HCT116 (cell line): ENCODE results near the gene NLGN2. TPM values are rescaled to one million over a fixed set of nuclear protein-coding genes. Genes with fewer than 3 reads are reported as not detected.

Experiments
- ATAC-seq: fragments of 200-7000 bp; cut with Tn5 transposase; 2 replicates; pipeline ENCODE4 v1.9.1; 2020; ENCODE audit warnings: mild to moderate bottlenecking, moderate library complexity
- BruUV-seq: library from RNA; stranded (reverse); fragments of 400-500 nt; replicated peaks from 2 replicates; lab custom pipeline; 2021; lab: Mats Ljungman, UMichigan
- CTCF ChIA-PET: fragments of 300-600 bp; sonication (Branson Sonifier 250); formaldehyde crosslinking; loops from one replicate; lab custom pipeline; 2021; ENCODE audit warnings: antibody characterized with exemption; lab: Charles Lee
- POLR2A ChIA-PET: fragments of 300-600, 350-600 bp; sonication (Branson Sonifier 250); formaldehyde crosslinking; loops from one replicate; lab custom pipeline; 2021; ENCODE audit warnings: antibody characterized with exemption; lab: Charles Lee
- RAD21 ChIA-PET, 2 experiments: fragments of 300-600 bp; sonication (Branson Sonifier 250); formaldehyde crosslinking; loops; one replicate each; lab custom pipeline; 2023; ENCODE audit warnings: low total read pairs in 2 of 2; ENCODE audit not compliant: uncharacterized antibody in 2 of 2, unreplicated experiment in 2 of 2, low non-redundant PET in 1 of 2; lab: Charles Lee
- DNase-seq: peaks from one replicate; pipeline ENCODE4 v3.0.0-alpha.2; 2010; ENCODE audit warnings: low read depth, low spot score
- H2AFZ ChIP-seq: fragments of 200-600 bp; shearing (Covaris generic), sonication (generic); 2 replicates; pipeline ENCODE4 v1.6.1; 2017; ENCODE audit warnings: low read depth, mixed run types, mixed read lengths, antibody characterized with exemption, low read length; ENCODE audit not compliant: poor library complexity, severe bottlenecking
- H3K27ac ChIP-seq: 2 replicates; pipeline ENCODE4 v1.5.1; 2012; ENCODE audit warnings: low read depth, low read length
- H3K27me3 ChIP-seq: fragments of 200-600 bp; sonication (generic); 2 replicates; pipeline ENCODE4 v1.6.1; 2016; ENCODE audit warnings: mixed run types, low read length, mixed read lengths; ENCODE audit not compliant: insufficient read depth
- H3K36me3 ChIP-seq, 2 experiments: fragments of 200-500 bp in 1 of 2; fragments of 200-600 bp in 1 of 2; sonication (Bioruptor generic) in 1 of 2; sonication (generic) in 1 of 2; 2 replicates each; pipeline versions ENCODE4 v1.5.1 to v1.6.1; 2014 to 2016; ENCODE audit warnings: low read length in 2 of 2, inconsistent platforms in 1 of 2, mixed read lengths in 1 of 2, mixed run types in 1 of 2; ENCODE audit not compliant: insufficient read depth in 2 of 2, control insufficient read depth in 1 of 2
- H3K4me1 ChIP-seq, 2 experiments: fragments of 200-600 bp in 1 of 2; sonication (generic) in 1 of 2; 2 replicates each; pipeline versions ENCODE4 v1.5.1 to v1.6.1; 2012 to 2017; ENCODE audit warnings: low read length in 2 of 2, inconsistent platforms in 1 of 2, mild to moderate bottlenecking in 1 of 2, mixed read lengths in 1 of 2, mixed run types in 1 of 2, moderate library complexity in 1 of 2; ENCODE audit not compliant: insufficient read depth in 2 of 2, control insufficient read depth in 1 of 2
- H3K4me2 ChIP-seq: fragments of 200-600 bp; sonication (generic); 2 replicates; pipeline ENCODE4 v1.6.1; 2017; ENCODE audit warnings: mixed run types, low read length, mixed read lengths
- H3K4me3 ChIP-seq, 2 experiments: fragments of 200-600 bp in 1 of 2; sonication (generic) in 1 of 2; replicated peaks in 1 of 2; 2 replicates each; pipeline ENCODE4 v1.5.1; 2011 to 2016; ENCODE audit warnings: low read length in 2 of 2, control low read depth in 1 of 2, low read depth in 1 of 2, mild to moderate bottlenecking in 1 of 2, mixed read lengths in 1 of 2, mixed run types in 1 of 2
- H3K79me2 ChIP-seq: fragments of 200-600 bp; sonication (generic); 2 replicates; pipeline ENCODE4 v1.6.1; 2017; ENCODE audit warnings: mild to moderate bottlenecking, mixed run types, low read length, moderate library complexity, mixed read lengths; ENCODE audit not compliant: insufficient read depth
- H3K9ac ChIP-seq: fragments of 200-600 bp; sonication (generic); 2 replicates; pipeline ENCODE4 v1.6.1; 2016; ENCODE audit warnings: low read length, mixed read lengths
- H3K9me2 ChIP-seq: fragments of 200-600 bp; sonication (generic), shearing (Covaris generic); 2 replicates; pipeline ENCODE4 v1.6.1; 2017; ENCODE audit warnings: mixed run types, mild to moderate bottlenecking, moderate library complexity; ENCODE audit not compliant: insufficient read depth
- H3K9me3 ChIP-seq, 2 experiments: fragments of 200-500 bp in 1 of 2; fragments of 200-600 bp in 1 of 2; sonication (Bioruptor generic) in 1 of 2; sonication (generic) in 1 of 2; 2 replicates each; pipeline ENCODE4 v1.6.1; 2014 to 2017; ENCODE audit warnings: low read length in 2 of 2, mixed read lengths in 2 of 2, inconsistent platforms in 1 of 2, low read depth in 1 of 2, mild to moderate bottlenecking in 1 of 2, mixed run types in 1 of 2, moderate library complexity in 1 of 2; ENCODE audit not compliant: control insufficient read depth in 1 of 2, insufficient read depth in 1 of 2
- H4K20me1 ChIP-seq: fragments of 200-600 bp; sonication (generic), shearing (Covaris generic); 2 replicates; pipeline ENCODE4 v1.6.1; 2017; ENCODE audit warnings: mixed run types, mild to moderate bottlenecking, moderate library complexity; ENCODE audit not compliant: insufficient read depth
- CBX3 ChIP-seq: IDR thresholded peaks from 2 replicates; pipeline ENCODE4 v1.6.1; 2012; ENCODE audit warnings: low read depth
- CEBPB ChIP-seq: IDR thresholded peaks from 2 replicates; pipeline ENCODE4 v1.6.1; 2012; ENCODE audit warnings: low read depth
- POLR2A ChIP-seq: IDR thresholded peaks from 2 replicates; pipeline ENCODE4 v1.7.0; 2011; ENCODE audit warnings: borderline replicate concordance; ENCODE audit not compliant: insufficient read depth, insufficient read length; ENCODE audit errors: extremely low read depth
- POLR2AphosphoS5 ChIP-seq: IDR thresholded peaks from 2 replicates; pipeline ENCODE4 v1.6.1; 2011; ENCODE audit warnings: mild to moderate bottlenecking, low read depth, low read length, moderate library complexity
- SRF ChIP-seq: IDR thresholded peaks from 2 replicates; pipeline ENCODE4 v1.6.1; 2012; ENCODE audit warnings: low read depth
- intact Hi-C: fragments of 100-400 bp; cut with micrococcal nuclease; formaldehyde crosslinking; loops from 2 replicates; pipeline ENCODE4 v1.10.0; 2022
- total RNA-seq: library from RNA; stranded (reverse); gene quantifications from one replicate; pipeline ENCODE4 v1.2.1, GENCODE V29; 2021; ENCODE audit not compliant: unreplicated experiment
- TF ChIP-seq, protein P1 (sequence below): IDR thresholded peaks from 2 replicates; pipeline ENCODE4 v1.6.1; 2012; ENCODE audit warnings: low read depth
- TF ChIP-seq, protein P2 (sequence below): IDR thresholded peaks from 2 replicates; pipeline ENCODE4 v1.6.1; 2012

The NLGN2 gene
- total RNA-seq, 1 experiment from 2014 or later, result 60.5 TPM

DNA sequence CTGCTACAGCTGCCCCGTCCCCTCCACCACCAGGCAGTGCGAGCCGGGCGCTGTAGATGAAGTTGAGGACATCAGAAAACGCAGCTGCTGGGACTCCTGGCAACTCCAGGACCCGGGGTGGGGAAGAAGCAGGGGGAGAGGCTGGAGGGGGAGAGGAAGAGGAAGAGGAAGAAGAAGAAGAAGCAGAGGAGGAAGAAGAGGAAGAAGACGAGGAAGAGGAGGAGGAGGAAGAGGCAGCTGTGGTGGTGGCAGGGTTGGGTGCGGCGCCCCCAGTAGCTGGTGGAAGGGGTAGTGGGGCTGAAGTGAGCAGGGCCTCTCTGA is 58.6 kb downstream of the NLGN2 start:
- no TSS peak for BruUV-seq
- no peak overlapping the region for H3K27ac ChIP-seq
- RAD21 ChIA-PET, result no interaction called here

More for the DNA sequence above, 58.6 kb downstream of the NLGN2 start:
- Histone ChIP-seq H4K20me1 (no peaks in the 10 kb centered on the region), H3K4me2 (no peak overlapping the region), H3K9me3 (no peaks in the 10 kb centered on the region), H3K4me3 (no peak overlapping the region), H2AFZ (no peak overlapping the region), H3K4me1 (peaks cover 0 to 5% of the 10 kb centered on the region in 2 experiments; a peak in 1 of 4 replicates), H3K27me3 (no peaks in the 10 kb centered on the region), H3K9ac (no peak overlapping the region), H3K36me3 (no peaks in the 10 kb centered on the region; a peak in 2 of 4 replicates), H3K9me2 (no peaks in the 10 kb centered on the region), H3K79me2 (peaks cover 2% of the 10 kb centered on the region; the same call in 1 of the 2 replicates)
- intact Hi-C loops, result no loop called here
- ChIA-PET POLR2A (interaction anchor here (1.0 kb wide), 1 partner anchor 62 kb away, joined by 3 read pairs; the partner anchor contains the start of gene TMEM256), CTCF (no interaction called here)
- DNase-seq (no peak), ATAC-seq (no peak)
- TF ChIP-seq, protein P1, sequence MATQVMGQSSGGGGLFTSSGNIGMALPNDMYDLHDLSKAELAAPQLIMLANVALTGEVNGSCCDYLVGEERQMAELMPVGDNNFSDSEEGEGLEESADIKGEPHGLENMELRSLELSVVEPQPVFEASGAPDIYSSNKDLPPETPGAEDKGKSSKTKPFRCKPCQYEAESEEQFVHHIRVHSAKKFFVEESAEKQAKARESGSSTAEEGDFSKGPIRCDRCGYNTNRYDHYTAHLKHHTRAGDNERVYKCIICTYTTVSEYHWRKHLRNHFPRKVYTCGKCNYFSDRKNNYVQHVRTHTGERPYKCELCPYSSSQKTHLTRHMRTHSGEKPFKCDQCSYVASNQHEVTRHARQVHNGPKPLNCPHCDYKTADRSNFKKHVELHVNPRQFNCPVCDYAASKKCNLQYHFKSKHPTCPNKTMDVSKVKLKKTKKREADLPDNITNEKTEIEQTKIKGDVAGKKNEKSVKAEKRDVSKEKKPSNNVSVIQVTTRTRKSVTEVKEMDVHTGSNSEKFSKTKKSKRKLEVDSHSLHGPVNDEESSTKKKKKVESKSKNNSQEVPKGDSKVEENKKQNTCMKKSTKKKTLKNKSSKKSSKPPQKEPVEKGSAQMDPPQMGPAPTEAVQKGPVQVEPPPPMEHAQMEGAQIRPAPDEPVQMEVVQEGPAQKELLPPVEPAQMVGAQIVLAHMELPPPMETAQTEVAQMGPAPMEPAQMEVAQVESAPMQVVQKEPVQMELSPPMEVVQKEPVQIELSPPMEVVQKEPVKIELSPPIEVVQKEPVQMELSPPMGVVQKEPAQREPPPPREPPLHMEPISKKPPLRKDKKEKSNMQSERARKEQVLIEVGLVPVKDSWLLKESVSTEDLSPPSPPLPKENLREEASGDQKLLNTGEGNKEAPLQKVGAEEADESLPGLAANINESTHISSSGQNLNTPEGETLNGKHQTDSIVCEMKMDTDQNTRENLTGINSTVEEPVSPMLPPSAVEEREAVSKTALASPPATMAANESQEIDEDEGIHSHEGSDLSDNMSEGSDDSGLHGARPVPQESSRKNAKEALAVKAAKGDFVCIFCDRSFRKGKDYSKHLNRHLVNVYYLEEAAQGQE, result no peak
- TF ChIP-seq CBX3 (no peak), POLR2A (no peak), CEBPB (no peak), POLR2AphosphoS5 (no peak), SRF (no peak)
- TF ChIP-seq, protein P2, sequence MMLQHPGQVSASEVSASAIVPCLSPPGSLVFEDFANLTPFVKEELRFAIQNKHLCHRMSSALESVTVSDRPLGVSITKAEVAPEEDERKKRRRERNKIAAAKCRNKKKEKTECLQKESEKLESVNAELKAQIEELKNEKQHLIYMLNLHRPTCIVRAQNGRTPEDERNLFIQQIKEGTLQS, result no peak
